Thymus (tissue), 14 donors: ENCODE results near the gene RNF113B. TPM values are rescaled to one million over a fixed set of nuclear protein-coding genes. Genes with fewer than 3 reads are reported as not detected.

Source experiments
- DNase-seq, 9 donors: peaks; one replicate each; pipeline ENCODE4 v3.0.0-alpha.2; 2013; ENCODE audit warnings: low spot score in 9 of 9, low read depth in 6 of 9, missing footprints in 1 of 9
- H3K27ac ChIP-seq, 2 donors: one replicate each; pipeline ENCODE4 v1.5.1; 2013; ENCODE audit warnings: control low read depth in 1 of 2, low read depth in 1 of 2, low read length in 1 of 2, mild to moderate bottlenecking in 1 of 2, moderate library complexity in 1 of 2
- H3K27me3 ChIP-seq, 2 donors: one replicate each; pipeline ENCODE4 v1.5.1; 2013; ENCODE audit warnings: low read length in 1 of 2; ENCODE audit not compliant: control insufficient read depth in 2 of 2, insufficient read depth in 1 of 2
- H3K36me3 ChIP-seq, 2 donors: one replicate each; pipeline ENCODE4 v1.5.1; 2013; ENCODE audit warnings: low read length in 1 of 2, mild to moderate bottlenecking in 1 of 2, moderate library complexity in 1 of 2; ENCODE audit not compliant: control insufficient read depth in 2 of 2, insufficient read depth in 2 of 2
- H3K4me1 ChIP-seq, 2 donors: one replicate each; pipeline ENCODE4 v1.5.1; 2013; ENCODE audit warnings: low read length in 2 of 2; ENCODE audit not compliant: control insufficient read depth in 2 of 2, insufficient read depth in 2 of 2
- H3K4me3 ChIP-seq, 2 donors: one replicate each; pipeline ENCODE4 v1.5.1; 2013; ENCODE audit warnings: low read length in 2 of 2, control low read depth in 1 of 2, mild to moderate bottlenecking in 1 of 2
- H3K9me3 ChIP-seq, 2 donors: one replicate each; pipeline ENCODE4 v1.5.1; 2013; ENCODE audit warnings: low read length in 1 of 2, mild to moderate bottlenecking in 1 of 2; ENCODE audit not compliant: control insufficient read depth in 2 of 2, insufficient read depth in 1 of 2
- WGBS: extraction: QIAGEN DNeasy Blood & Tissue Kit; methylation state at CpG from one replicate; pipeline ENCODE4 v1.1.7; 2013; 5-methylcytosine and 5-hydroxymethylcytosine counted together
- long read RNA-seq, 10 donors: transcript quantifications; one replicate each; lab custom pipeline, GENCODE V29; 2026
- polyA plus RNA-seq: library from polyadenylated mRNA; stranded (reverse); fragments of 200-250 nt; gene quantifications from one replicate; pipeline ENCODE4 v1.2.3, GENCODE V29; 2013
- total RNA-seq: library from RNA; stranded (reverse); fragments of 120-200 nt; gene quantifications from one replicate; pipeline ENCODE4 v1.2.4, GENCODE V29; 2013
- donor health status: healthy.

The RNF113B gene
- not detected for total RNA-seq
- not detected for polyA plus RNA-seq
- long read RNA-seq, donor 1, result 0 reads
- long read RNA-seq, donor 2, result 0 reads
- long read RNA-seq, donor 3, result 0 reads
- long read RNA-seq, donor 4, result 0 reads
- long read RNA-seq, donor 5, result 0 reads
- long read RNA-seq, donor 6, result 0 reads
- long read RNA-seq, donor 7, result 0 reads
- long read RNA-seq, donor 8, result 0 reads
- long read RNA-seq, donor 9, result 0 reads
- long read RNA-seq, donor 10, result 0 reads

DNA sequence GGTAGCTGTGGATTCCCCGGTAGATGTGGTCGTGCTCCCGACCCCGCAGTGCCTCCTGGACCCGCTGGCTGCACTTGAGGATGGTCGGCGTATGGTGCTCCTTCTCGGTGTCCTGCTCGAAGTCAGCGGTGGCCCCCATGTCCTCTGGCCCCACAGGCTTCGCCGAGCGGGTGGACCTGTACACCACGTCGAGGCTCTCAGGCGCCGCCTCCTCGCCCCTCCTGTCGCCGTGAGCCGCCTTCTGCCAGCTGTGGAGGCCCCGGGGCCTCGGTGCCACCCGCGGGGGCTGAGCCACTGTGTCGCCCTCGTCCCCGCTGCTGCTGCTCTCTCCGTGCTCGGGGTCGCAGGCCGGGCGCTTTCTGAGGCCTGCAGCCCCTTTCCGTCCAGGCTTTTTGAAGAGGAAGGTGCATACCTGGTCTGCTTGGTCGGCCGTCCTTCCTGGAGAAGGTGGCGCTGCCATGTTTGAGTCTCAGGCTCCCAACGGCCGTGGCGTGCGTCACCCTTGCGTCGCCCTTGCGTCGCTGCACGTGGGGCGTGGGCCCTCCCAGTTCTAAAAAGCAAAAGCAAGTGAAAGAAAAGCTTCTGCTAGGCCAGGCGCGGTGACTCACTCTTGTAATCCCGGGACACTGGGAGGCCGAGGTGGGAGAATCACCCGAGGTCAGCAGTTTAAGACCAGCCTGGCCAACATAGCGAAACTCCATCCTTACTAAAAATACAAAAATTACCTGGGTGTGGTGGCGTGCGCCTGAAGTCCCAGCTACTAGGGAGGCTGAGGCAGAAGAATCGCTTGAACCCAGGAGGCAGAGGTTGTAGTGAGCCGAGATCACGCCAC is at the start of gene RNF113B:
Gene RNF113B (minus strand): TSS at position 493 of the 832 bp plus-strand sequence. CDS start 33 bp downstream, at position 460.
- Histone ChIP-seq H3K36me3 (no peaks in the 10 kb centered on the region), H3K27me3 (no peaks in the 10 kb centered on the region), H3K27ac (no peak within 1 kb of the TSS), H3K4me1 (peaks cover 0 to 8% of the 10 kb centered on the region in 2 donors), H3K4me3 (no peak within 1 kb of the TSS), H3K9me3 (no peaks in the 10 kb centered on the region)
- DNase-seq, result no peak
- 97% methylated on average over 58 of the region's 58 CpGs for WGBS

DNA sequence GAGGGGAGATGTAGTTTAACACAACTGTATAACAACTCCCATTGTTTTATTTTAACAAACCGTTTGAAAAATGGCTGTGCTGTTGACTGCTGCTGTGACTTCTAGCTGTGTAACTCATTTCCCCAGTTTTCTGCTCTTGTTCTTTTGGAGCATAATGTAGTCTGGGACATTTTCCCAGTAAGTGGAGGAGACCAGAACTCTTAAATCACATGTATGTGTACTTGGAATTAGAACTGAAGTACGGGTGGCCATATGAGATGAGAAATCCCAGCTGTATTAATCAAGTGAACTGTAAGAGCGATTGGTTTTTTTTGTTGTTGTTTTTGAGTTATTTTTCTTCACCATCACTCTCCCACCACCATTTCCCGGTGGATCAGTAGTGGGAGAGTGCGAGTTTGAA is 49.4 kb upstream of the RNF113B start:
- H3K9me3 ChIP-seq, result no peaks in the 10 kb centered on the region
- no peak overlapping the region for H3K27ac ChIP-seq
- H3K36me3 ChIP-seq, result no peaks in the 10 kb centered on the region
- DNase-seq, result no peak
- no peaks in the 10 kb centered on the region for H3K27me3 ChIP-seq
- WGBS, result 97% methylated on average over 5 of the region's 5 CpGs
- H3K4me3 ChIP-seq, result no peak overlapping the region
- H3K4me1 ChIP-seq, result no peaks in the 10 kb centered on the region

GRCh38 chr13:98225036-98225940 is 48.2 kb upstream of the RNF113B start:
- no peak overlapping the region for H3K4me3 ChIP-seq
- H3K27ac ChIP-seq, result no peak overlapping the region
- H3K4me1 ChIP-seq, result no peaks in the 10 kb centered on the region
- DNase-seq, result no peak
- no peaks in the 10 kb centered on the region for H3K36me3 ChIP-seq
- 95% methylated on average over 20 of the region's 20 CpGs for WGBS
- no peaks in the 10 kb centered on the region for H3K27me3 ChIP-seq
- no peaks in the 10 kb centered on the region for H3K9me3 ChIP-seq

DNA sequence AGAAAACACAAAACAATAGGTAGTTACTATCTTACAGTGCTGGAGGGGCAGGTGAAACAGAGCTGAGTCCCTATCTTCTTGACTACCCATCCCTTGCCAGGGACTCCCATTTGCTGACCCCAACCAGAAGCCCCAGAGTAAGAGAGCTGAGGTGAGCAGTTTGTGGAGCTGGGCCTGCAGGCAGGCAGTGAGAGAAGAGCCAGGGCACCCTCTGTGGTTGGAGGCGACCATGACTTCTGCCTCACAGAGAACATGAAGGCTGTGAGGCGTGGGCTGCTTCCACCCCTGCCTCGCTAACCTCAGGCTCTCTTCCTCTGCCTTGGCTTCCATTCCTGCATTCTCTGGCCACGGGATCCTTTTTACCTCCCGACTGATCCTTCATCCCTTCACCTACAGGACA is 47.5 kb upstream of the RNF113B start:
- H3K36me3 ChIP-seq, result no peaks in the 10 kb centered on the region
- no peaks in the 10 kb centered on the region for H3K27me3 ChIP-seq
- H3K4me1 ChIP-seq, result no peaks in the 10 kb centered on the region
- no peak for DNase-seq
- 93% methylated on average over 5 of the region's 5 CpGs for WGBS
- H3K9me3 ChIP-seq, result no peaks in the 10 kb centered on the region
- H3K4me3 ChIP-seq, result no peak overlapping the region
- no peak overlapping the region for H3K27ac ChIP-seq

- no peaks in the 10 kb centered on the region for H3K4me1 ChIP-seq
- H3K4me3 ChIP-seq, result no peak overlapping the region
- H3K36me3 ChIP-seq, result no peaks in the 10 kb centered on the region
- no peak for DNase-seq
- no peaks in the 10 kb centered on the region for H3K27me3 ChIP-seq
- H3K9me3 ChIP-seq, result no peaks in the 10 kb centered on the region
- no peak overlapping the region for H3K27ac ChIP-seq
Measured at GRCh38 chr13:98223741-98224140, 46.7 kb upstream of the RNF113B start.

DNA sequence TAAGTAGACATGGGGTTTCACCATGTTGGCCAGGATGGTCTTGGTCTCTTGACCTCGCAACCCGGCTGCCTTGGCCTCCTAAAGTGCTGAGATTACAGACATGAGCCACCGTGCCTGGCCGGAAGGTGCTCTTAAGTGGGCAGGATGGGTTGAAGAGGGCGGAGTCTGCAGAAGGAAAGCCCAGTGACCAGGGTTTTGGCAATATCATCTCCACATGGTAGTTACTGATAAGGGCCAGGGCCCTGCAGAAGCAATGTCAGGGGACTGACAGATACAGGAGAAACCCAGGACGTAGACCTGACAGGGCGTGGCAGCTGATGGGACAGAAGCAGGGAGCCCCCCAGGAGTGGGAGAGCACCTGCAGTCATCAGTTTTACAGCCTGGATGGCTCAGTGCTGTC is 45.7 kb upstream of the RNF113B start:
- Histone ChIP-seq H3K27me3 (no peaks in the 10 kb centered on the region), H3K4me1 (no peaks in the 10 kb centered on the region), H3K4me3 (no peak overlapping the region), H3K9me3 (no peaks in the 10 kb centered on the region), H3K36me3 (no peaks in the 10 kb centered on the region), H3K27ac (no peak overlapping the region)
- DNase-seq, result no peak
- 94% methylated on average over 7 of the region's 7 CpGs for WGBS

GRCh38 chr13:98222081-98222554 is 45.0 kb upstream of the RNF113B start:
- H3K9me3 ChIP-seq, result no peaks in the 10 kb centered on the region
- H3K4me3 ChIP-seq, result no peak overlapping the region
- no peaks in the 10 kb centered on the region for H3K4me1 ChIP-seq
- WGBS, result 97% methylated on average over 5 of the region's 5 CpGs
- no peaks in the 10 kb centered on the region for H3K36me3 ChIP-seq
- H3K27me3 ChIP-seq, result no peaks in the 10 kb centered on the region
- no peak for DNase-seq
- H3K27ac ChIP-seq, result no peak overlapping the region

DNA sequence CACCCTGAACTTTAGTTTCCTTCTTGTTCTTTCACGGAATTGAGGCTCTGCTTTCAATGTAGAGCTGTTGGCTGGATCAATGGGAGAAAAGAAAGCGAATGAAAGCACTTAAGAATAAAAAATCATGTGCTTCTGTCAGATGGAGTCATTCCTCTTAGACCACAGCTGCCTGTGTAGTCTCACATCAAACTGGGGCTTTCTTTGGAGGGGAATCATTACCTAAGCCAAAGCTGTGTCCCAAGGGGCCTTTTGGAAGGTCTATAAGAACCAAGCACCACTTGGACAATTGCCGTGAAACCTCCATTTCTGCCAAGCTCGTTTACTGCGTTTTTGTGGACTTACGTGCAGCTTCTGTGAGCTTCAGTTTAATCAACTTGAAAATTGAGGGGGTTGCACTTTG is 44.2 kb upstream of the RNF113B start:
- no peak for DNase-seq

More for the DNA sequence above, 44.2 kb upstream of the RNF113B start:
- Histone ChIP-seq H3K9me3 (no peaks in the 10 kb centered on the region), H3K27ac (no peak overlapping the region), H3K4me3 (no peak overlapping the region), H3K27me3 (no peaks in the 10 kb centered on the region), H3K4me1 (no peaks in the 10 kb centered on the region), H3K36me3 (no peaks in the 10 kb centered on the region)
- 95% methylated on average over 6 of the region's 6 CpGs for WGBS
